Muscle layer of duodenum (tissue), 2 donors: ENCODE results near the gene NEU1.
A peak's percentile ranks its signal among the peaks of the same experiment; 100 is the strongest.
"Not testable (repeated sequence)": the region's sequence is repeated elsewhere in the genome, so short reads cannot be mapped to it uniquely, and the experiment has no call there.

Experiments used
- H3K27ac ChIP-seq: one replicate; pipeline ENCODE4 v1.7.0; 2013; ENCODE audit warnings: mild to moderate bottlenecking, low read length
- H3K27me3 ChIP-seq: one replicate; pipeline ENCODE4 v1.7.0; 2013; ENCODE audit warnings: low read depth, mild to moderate bottlenecking, control low read depth, low read length
- H3K36me3 ChIP-seq, 2 donors: one replicate each; pipeline ENCODE4 v1.7.0; 2013; ENCODE audit warnings: low read length in 2 of 2, control low read depth in 1 of 2, mild to moderate bottlenecking in 1 of 2; ENCODE audit not compliant: insufficient read depth in 2 of 2, control insufficient read depth in 1 of 2
- H3K4me1 ChIP-seq, 2 donors: one replicate each; pipeline ENCODE4 v1.7.0; 2013; ENCODE audit warnings: low read length in 2 of 2, mild to moderate bottlenecking in 2 of 2, control low read depth in 1 of 2, moderate library complexity in 1 of 2; ENCODE audit not compliant: insufficient read depth in 2 of 2, control insufficient read depth in 1 of 2
- H3K4me3 ChIP-seq, 2 donors: one replicate each; pipeline ENCODE4 v1.7.0; 2013; ENCODE audit warnings: low read length in 2 of 2, low read depth in 1 of 2, mild to moderate bottlenecking in 1 of 2
- H3K9me3 ChIP-seq, 2 donors: one replicate each; pipeline ENCODE4 v1.7.0; 2013; ENCODE audit warnings: low read length in 2 of 2, control low read depth in 1 of 2, mild to moderate bottlenecking in 1 of 2; ENCODE audit not compliant: control insufficient read depth in 1 of 2
- donor health status: healthy.

NEU1 gene

DNA sequence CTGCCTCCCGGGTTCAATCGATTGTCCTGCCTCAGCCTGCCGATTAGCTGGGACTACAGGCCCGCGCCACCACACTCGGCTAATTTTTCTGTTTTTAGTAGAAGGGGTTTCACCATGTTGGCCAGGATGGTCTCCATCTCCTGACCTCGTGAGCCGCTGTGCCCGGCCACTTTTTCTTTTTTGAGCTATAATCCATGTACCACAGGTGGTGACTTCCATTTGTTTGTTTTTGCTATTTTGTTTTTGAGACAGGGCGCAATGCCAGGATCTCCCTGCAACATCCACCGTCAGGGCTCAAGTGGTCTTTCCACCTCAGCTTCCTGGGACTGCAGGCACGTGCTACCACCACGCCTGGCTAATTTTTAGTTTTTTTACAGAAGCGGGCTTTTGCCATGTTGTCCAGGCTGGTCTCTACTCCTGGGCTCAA lies 26.6 kb downstream of the NEU1 start:
- no peaks in the 10 kb centered on the region for H3K9me3 ChIP-seq
- peak overlapping the region; percentile 53 for H3K27ac ChIP-seq
- H3K36me3 ChIP-seq, result peaks cover 33 to 43% of the 10 kb centered on the region in 2 donors
- peaks cover 13 to 33% of the 10 kb centered on the region in 2 donors for H3K4me1 ChIP-seq
- peak overlapping the region; percentile 86 to 96 for H3K4me3 ChIP-seq
- no peaks in the 10 kb centered on the region for H3K27me3 ChIP-seq

DNA sequence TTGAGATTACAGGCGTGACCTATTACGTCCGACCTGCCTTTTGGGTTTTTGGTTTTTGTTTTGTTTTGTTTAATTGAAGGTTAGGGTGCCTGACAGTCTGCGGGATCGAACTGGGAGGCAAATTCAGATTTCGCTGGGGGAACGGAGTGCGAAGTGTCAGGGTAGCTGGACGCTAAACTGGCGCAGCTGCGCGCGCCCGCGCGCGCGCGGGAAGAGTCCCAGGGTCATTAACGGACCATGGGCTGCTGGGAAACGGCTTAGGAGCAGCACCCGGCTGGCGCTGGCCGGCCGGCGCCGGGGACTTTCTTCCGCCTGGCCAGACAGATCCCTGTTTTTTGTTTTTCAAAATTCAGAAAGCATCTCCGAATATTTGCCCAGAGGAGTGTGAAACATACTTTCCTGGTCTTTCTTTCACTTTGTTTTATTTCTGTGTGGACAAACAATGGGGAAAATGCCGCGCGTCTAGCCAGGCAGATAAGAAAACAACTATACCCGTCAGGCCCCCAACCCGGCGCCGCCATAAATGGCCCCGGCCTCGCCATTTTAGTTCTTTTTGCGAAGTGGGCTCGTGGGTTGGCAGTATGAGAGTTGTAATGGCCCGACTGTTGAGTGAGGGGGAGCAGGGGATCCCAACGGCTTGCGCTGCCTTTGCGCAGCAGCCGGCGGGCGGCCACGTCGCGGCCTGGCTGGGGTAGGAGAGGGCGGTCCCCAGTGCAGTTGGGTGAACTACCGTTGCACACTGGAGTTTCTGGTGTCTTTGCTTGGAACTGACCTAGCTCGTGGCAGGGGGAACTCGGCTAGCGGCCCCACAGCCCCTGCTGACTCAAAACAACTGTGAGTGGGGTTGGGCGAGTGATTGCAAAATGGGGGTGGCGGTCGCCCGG lies 28.0 kb downstream of the NEU1 start:
- peak overlapping the region; percentile 95 for H3K27ac ChIP-seq
- H3K4me3 ChIP-seq, result peak overlapping the region; percentile 86 to 96
- H3K27me3 ChIP-seq, result no peaks in the 10 kb centered on the region
- no peaks in the 10 kb centered on the region for H3K9me3 ChIP-seq
- peaks cover 19 to 29% of the 10 kb centered on the region in 2 donors for H3K36me3 ChIP-seq
- peaks cover 13 to 38% of the 10 kb centered on the region in 2 donors for H3K4me1 ChIP-seq

DNA sequence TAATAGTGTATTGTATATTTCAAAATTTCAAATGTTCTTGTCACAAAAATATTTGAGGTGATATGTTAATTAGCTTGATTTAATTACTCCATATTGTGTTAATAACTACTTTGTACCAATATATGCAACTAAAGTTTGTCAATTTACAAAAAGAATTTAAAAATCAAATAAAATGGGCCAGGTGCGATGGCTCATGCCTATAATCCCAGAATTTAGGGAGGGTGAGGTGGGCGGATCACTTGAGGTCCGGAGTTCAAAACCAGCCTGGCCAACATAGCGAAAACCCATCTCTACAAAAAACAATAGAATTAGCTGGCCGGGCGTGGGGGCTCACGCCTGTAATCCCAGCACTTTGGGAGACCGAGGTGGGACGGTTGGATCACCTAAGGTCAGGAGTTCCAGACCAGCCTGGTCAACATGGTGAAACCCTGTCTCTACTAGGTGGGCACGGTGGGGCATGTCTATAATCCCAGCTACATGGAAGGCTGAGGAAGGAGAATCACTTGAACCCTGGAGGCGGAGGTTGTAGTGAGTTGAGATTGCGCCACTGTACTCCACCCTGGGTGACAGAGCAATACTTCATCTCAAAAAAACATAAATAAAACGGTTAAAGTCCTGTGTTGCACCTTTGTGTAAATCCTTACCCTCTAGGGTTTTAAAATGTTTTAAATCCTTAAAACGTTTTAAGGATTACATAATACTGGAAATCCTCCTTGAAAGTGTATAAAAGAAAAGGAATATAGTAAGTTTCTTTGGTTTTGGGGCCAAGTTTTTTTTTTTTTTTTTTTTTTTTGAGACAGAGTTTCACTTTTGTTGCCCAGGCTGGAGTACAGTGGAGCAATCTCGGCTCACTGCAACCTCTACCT lies 31.0 kb downstream of the NEU1 start:
- Histone ChIP-seq H3K27me3 (no peaks in the 10 kb centered on the region), H3K27ac (peak overlapping the region; percentile 21), H3K4me3 (peak overlapping the region; percentile 83 to 85), H3K4me1 (peaks cover 4 to 24% of the 10 kb centered on the region in 2 donors), H3K9me3 (no peaks in the 10 kb centered on the region), H3K36me3 (no peaks in the 10 kb centered on the region)

DNA sequence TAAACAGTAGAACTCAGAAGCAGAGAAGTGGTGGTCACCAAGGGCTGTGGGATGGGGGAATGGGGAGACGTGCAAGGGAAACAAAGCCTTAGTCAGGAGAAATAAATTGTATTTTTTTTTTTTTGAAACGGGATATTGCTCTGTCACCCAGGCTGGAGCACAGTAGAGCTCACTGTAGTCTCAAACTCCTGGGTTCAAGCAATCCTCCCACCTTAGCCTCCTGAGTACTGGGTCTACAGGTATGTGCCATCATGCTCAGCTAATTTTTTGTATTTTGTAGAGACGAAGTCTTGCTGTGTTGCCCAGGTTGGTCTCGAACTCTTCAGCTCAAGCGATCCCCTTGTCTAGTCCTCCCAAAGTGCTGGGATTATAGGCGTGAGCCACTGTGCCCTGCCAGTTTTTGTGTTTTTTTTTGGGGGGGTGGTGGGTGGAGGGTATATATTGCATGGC lies 31.7 kb downstream of the NEU1 start:
- H3K4me1 ChIP-seq, result peaks cover 0 to 18% of the 10 kb centered on the region in 2 donors
- no peaks in the 10 kb centered on the region for H3K27me3 ChIP-seq
- H3K36me3 ChIP-seq, result no peaks in the 10 kb centered on the region
- peak overlapping the region; percentile 88 for H3K27ac ChIP-seq
- no peaks in the 10 kb centered on the region for H3K9me3 ChIP-seq
- peak overlapping the region; percentile 83 to 85 for H3K4me3 ChIP-seq

DNA sequence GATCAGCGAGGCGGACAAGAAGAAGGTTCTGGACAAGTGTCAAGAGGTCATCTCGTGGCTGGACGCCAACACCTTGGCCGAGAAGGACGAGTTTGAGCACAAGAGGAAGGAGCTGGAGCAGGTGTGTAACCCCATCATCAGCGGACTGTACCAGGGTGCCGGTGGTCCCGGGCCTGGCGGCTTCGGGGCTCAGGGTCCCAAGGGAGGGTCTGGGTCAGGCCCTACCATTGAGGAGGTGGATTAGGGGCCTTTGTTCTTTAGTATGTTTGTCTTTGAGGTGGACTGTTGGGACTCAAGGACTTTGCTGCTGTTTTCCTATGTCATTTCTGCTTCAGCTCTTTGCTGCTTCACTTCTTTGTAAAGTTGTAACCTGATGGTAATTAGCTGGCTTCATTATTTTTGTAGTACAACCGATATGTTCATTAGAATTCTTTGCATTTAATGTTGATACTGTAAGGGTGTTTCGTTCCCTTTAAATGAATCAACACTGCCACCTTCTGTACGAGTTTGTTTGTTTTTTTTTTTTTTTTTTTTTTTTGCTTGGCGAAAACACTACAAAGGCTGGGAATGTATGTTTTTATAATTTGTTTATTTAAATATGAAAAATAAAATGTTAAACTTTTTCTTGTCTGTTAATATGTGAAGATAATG lies 32.9 kb downstream of the NEU1 start:
- H3K9me3 ChIP-seq, result no peaks in the 10 kb centered on the region
- H3K4me3 ChIP-seq, result peak overlapping the region; percentile 83 to 85
- no peaks in the 10 kb centered on the region for H3K36me3 ChIP-seq
- peaks cover 0 to 16% of the 10 kb centered on the region in 2 donors for H3K4me1 ChIP-seq
- no peaks in the 10 kb centered on the region for H3K27me3 ChIP-seq
- peak overlapping the region; percentile 88 for H3K27ac ChIP-seq

DNA sequence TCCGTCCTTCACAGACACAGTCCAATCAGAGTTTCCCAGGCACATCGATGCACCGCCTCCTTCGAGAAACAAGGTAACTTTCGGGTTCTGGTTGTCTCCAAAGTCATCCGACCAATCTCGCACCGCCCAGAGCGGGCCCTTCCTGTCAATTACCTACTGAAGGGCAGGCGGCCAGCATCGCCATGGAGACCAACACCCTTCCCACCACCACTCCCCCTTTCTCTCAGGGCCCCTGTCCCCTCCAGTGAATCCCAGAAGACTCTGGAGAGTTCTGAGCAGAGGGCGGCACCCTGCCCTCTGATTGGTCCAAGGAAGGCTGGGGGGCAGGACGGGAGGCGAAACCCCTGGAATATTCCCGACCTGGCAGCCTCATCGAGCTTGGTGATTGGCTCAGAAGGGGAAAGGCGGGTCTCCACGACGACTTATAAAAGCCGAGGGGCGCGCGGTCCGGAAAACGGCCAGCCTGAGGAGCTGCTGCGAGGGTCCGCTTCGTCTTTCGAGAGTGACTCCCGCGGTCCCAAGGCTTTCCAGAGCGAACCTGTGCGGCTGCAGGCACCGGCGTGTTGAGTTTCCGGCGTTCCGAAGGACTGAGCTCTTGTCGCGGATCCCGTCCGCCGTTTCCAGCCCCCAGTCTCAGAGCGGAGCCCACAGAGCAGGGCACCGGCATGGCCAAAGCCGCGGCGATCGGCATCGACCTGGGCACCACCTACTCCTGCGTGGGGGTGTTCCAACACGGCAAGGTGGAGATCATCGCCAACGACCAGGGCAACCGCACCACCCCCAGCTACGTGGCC lies 35.1 kb downstream of the NEU1 start, which contains the start of gene HSPA1B:
Gene HSPA1B (plus strand): TSS at position 453 of the 794 bp plus-strand sequence. CDS start 213 bp downstream, at position 666.
- H3K36me3 ChIP-seq, result peaks cover 0 to 2% of the 10 kb centered on the region in 2 donors
- H3K4me1 ChIP-seq, result peaks cover 4 to 21% of the 10 kb centered on the region in 2 donors
- peak within 1 kb of the TSS; percentile 94 for H3K27ac ChIP-seq
- no peaks in the 10 kb centered on the region for H3K27me3 ChIP-seq
- H3K9me3 ChIP-seq, result no peaks in the 10 kb centered on the region
- peak within 1 kb of the TSS; percentile 43 to 74 for H3K4me3 ChIP-seq

DNA sequence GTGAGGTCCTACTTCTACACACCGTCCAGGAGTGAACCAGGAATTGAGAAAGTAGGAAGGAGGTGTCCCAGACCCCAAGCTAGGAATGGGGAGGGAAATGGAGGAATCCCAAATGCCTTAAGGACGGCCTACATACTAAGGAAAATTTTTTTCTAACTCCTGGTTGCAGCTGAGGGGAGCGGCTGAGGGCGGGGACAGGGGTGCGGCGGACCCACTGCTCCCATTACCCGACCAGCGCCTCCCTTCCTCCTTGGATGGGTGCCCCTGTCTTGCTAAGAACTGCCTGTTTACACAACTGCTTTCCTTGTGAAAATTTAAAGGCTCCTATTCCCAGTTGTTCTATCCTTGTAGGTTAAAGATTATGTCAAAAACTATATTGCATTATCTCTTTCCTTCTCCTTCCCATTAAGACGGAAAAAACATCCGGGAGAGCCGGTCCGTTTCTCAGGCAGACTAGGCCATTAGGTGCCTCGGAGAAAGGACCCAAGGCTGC lies 35.8 kb downstream of the NEU1 start:
- H3K4me1 ChIP-seq, result peaks cover 4 to 18% of the 10 kb centered on the region in 2 donors
- peak overlapping the region; percentile 43 to 74 for H3K4me3 ChIP-seq
- H3K27ac ChIP-seq, result peak overlapping the region; percentile 94
- H3K36me3 ChIP-seq, result peaks cover 0 to 6% of the 10 kb centered on the region in 2 donors
- H3K9me3 ChIP-seq, result no peaks in the 10 kb centered on the region
- no peaks in the 10 kb centered on the region for H3K27me3 ChIP-seq

DNA sequence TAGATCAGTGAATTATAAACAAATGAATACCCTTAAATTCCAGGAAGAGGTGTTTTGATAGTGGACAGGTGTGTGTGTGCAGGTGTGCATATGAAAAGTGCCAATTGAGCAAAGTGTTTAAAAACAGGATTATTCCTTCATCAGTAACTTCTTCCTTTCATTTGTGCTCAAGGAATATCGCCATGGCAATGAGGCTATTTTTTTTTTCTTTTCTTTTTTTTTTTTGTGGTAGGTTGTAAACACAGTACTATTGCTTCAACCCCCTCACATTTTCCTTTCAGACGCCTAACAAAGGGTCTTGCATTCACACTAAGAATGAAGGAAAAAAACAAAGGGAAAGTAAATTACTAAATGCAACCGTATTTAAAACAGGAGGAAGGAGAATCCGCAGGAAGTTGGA lies 37.1 kb downstream of the NEU1 start:
- no peaks in the 10 kb centered on the region for H3K27me3 ChIP-seq
- H3K27ac ChIP-seq, result peak overlapping the region; percentile 58
- H3K4me3 ChIP-seq, result no peak overlapping the region
- H3K36me3 ChIP-seq, result peaks cover 0 to 6% of the 10 kb centered on the region in 2 donors
- H3K9me3 ChIP-seq, result no peaks in the 10 kb centered on the region
- peaks cover 4 to 11% of the 10 kb centered on the region in 2 donors for H3K4me1 ChIP-seq

DNA sequence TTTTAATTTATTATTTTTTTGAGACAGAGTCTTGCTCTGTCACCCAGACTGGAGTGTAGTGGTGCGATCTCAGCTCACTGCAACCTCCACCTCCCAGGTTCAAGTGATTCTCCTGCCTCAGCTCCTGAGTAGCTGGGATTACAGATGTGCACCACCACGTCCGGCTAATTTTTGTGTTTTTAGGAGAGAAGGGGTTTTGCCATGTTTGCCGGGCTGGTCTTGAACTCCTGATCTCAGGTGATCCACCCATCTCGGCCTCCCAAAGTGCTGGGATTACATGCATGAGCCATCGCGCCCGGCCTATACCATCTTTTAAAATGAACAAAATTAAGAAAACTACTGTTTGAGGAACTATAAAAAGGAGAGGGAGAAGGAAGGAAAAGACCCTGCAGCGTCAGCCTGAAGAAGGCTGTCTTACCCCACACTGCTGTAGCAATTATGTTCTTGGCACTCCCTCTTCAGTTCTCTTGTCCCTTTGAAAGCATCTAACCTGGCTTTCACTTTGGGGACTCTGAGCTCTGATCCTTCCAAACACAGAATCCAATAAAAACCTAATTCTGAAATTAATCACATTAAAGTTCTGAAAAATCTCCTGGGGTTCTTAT lies 38.9 kb downstream of the NEU1 start:
- not testable (repeated sequence) for H3K27me3 ChIP-seq, H3K4me3 ChIP-seq, H3K36me3 ChIP-seq, H3K9me3 ChIP-seq
- H3K4me1 ChIP-seq, result peaks cover 8 to 22% of the 10 kb centered on the region in 2 donors
- H3K27ac ChIP-seq, result peak overlapping the region; percentile 99
